ENCODE data around the gene CACNB2. TPM values are rescaled to one million over a fixed set of nuclear protein-coding genes. Genes with fewer than 3 reads are reported as not detected.

The CACNB2 gene
- total and polyA plus RNA-seq, 2 donors (not counting 3 experiments of a cell fraction or from before 2014, with no cell fraction given) = not detected

- dilution Hi-C loops (cut with MboI; ENCODE audit: extremely low pct_ligation_motif_present, low sequenced_read_pairs) = no loop called here
- intact Hi-C loops (cut with micrococcal nuclease) = no loop called here
- FAIRE-seq (no peak), DNase-seq (ENCODE audit: low read depth, low spot score) (no peak)
- H3K4me2 ChIP-seq (ENCODE audit: insufficient read depth, low read length) = no peak overlapping the region
- H3K9ac ChIP-seq (replicated peaks; ENCODE audit: extremely low read depth, insufficient read depth, low read length) = no peak overlapping the region
- no peaks in the 10 kb centered on the region for H3K9me1 ChIP-seq (replicated peaks; ENCODE audit: control insufficient read depth, extremely low read depth, insufficient read depth, low read length)
- no peaks in the 10 kb centered on the region for H3K4me1 ChIP-seq (ENCODE audit: control insufficient read depth, extremely low read depth, insufficient read depth, low read length)
- peaks cover 3% of the 10 kb centered on the region for H3K9me3 ChIP-seq (replicated peaks; ENCODE audit: control insufficient read depth, insufficient read depth, low read length)
- no peaks in the 10 kb centered on the region for H3K36me3 ChIP-seq (ENCODE audit: control insufficient read depth in 2 of 2, extremely low read depth in 1 of 2, insufficient read depth in 2 of 2, low read length in 2 of 2)
- H3K27me3 ChIP-seq (ENCODE audit: control insufficient read depth in 2 of 2, insufficient read depth in 2 of 2, low read length in 2 of 2) = no peaks in the 10 kb centered on the region
- no peaks in the 10 kb centered on the region for H3K79me2 ChIP-seq (ENCODE audit: control insufficient read depth, insufficient read depth, low read length)
- no peak for TF ChIP-seq MAX (IDR thresholded peaks at IDR 0.05; ENCODE audit: insufficient read depth, insufficient read length)
- no peak for TF ChIP-seq CTCF (IDR thresholded peaks at IDR 0.05; ENCODE audit: extremely low read depth in 1 of 2, insufficient read depth in 1 of 2, low read depth in 1 of 2, low read length in 2 of 2)
- no peak for TF ChIP-seq FOS (IDR thresholded peaks at IDR 0.05; ENCODE audit: borderline replicate concordance, insufficient read depth, low read length)
- TF ChIP-seq JUN (IDR thresholded peaks at IDR 0.05; ENCODE audit: borderline replicate concordance, insufficient read depth, insufficient read length, low read depth) = no peak
- TF ChIP-seq GATA2 (IDR thresholded peaks at IDR 0.05; ENCODE audit: insufficient read depth, insufficient read length, low read depth, low read length) = no peak
- TF ChIP-seq MYC (IDR thresholded peaks at IDR 0.05; ENCODE audit: low read depth, low read length) = no peak
- no peak for TF ChIP-seq POLR2A (IDR thresholded peaks at IDR 0.05; ENCODE audit: low read depth, low read length)
- TF ChIP-seq EZH2 (IDR thresholded peaks at IDR 0.05; ENCODE audit: borderline replicate concordance, low read depth, low read length, severe bottlenecking) = no peak
- TF ChIP-seq POLR2AphosphoS5 (IDR thresholded peaks at IDR 0.05; ENCODE audit: insufficient read depth, low read depth, low read length) = no peak
- H4K20me1 ChIP-seq (replicated peaks; ENCODE audit: control insufficient read depth, extremely low read depth, insufficient read depth, low read length) = no peaks in the 10 kb centered on the region
- H3K27ac ChIP-seq (ENCODE audit: insufficient read depth, low read depth, low read length) = no peak overlapping the region
- ChIA-PET POLR2A (no interaction called here), CTCF (no interaction called here)
- no peak overlapping the region for H3K4me3 ChIP-seq (replicated peaks in 1 of 3; ENCODE audit: insufficient read depth in 1 of 3, low read depth in 1 of 3, low read length in 3 of 3)
- H2AFZ ChIP-seq (ENCODE audit: low read depth, low read length) = no peak overlapping the region
- no TSS peak for BruUV-seq (replicated peaks)
Measured at GRCh38 chr10:18436902-18437301, 296.7 kb downstream of the CACNB2 start.

Data from endothelial cell of umbilical vein (primary cell).